Parathyroid adenoma (tissue), 2 donors: ENCODE results near the gene MYO9A.

Source experiments
- H2AFZ ChIP-seq: fragments of 300-600 bp; sonication (generic); one replicate; pipeline ENCODE4 v1.7.0; 2017; ENCODE audit warnings: antibody characterized with exemption, mild to moderate bottlenecking
- H3K27ac ChIP-seq: fragments of 300-600 bp; sonication (generic); one replicate; pipeline ENCODE4 v1.7.0; 2017
- H3K27me3 ChIP-seq: fragments of 300-600 bp; sonication (generic); one replicate; pipeline ENCODE4 v1.7.0; 2017; ENCODE audit warnings: low read length; ENCODE audit not compliant: control insufficient read depth, insufficient read depth
- H3K36me3 ChIP-seq: fragments of 300-600 bp; sonication (generic); one replicate; pipeline ENCODE4 v1.7.0; 2017; ENCODE audit warnings: low read length; ENCODE audit not compliant: control insufficient read depth, insufficient read depth
- H3K4me1 ChIP-seq: fragments of 300-600 bp; sonication (generic); one replicate; pipeline ENCODE4 v1.7.0; 2017; ENCODE audit warnings: control low read depth
- H3K4me2 ChIP-seq: fragments of 300-600 bp; sonication (generic); one replicate; pipeline ENCODE4 v1.7.0; 2017; ENCODE audit warnings: low read length
- H3K4me3 ChIP-seq: fragments of 300-600 bp; sonication (generic); one replicate; pipeline ENCODE4 v1.7.0; 2017; ENCODE audit warnings: low read depth, low read length
- H3K79me2 ChIP-seq: fragments of 300-600 bp; sonication (generic); one replicate; pipeline ENCODE4 v1.7.0; 2017; ENCODE audit warnings: control low read depth
- H3K9ac ChIP-seq: fragments of 300-600 bp; sonication (generic); one replicate; pipeline ENCODE4 v1.7.0; 2017; ENCODE audit warnings: mild to moderate bottlenecking
- H3K9me3 ChIP-seq: fragments of 300-600 bp; sonication (generic); one replicate; pipeline ENCODE4 v1.7.0; 2017; ENCODE audit warnings: low read length; ENCODE audit not compliant: control insufficient read depth
- CTCF ChIP-seq: fragments of 300-600 bp; sonication (generic); IDR thresholded peaks from one replicate; pipeline ENCODE4 v1.7.0; 2017; ENCODE audit warnings: antibody characterized with exemption, mild to moderate bottlenecking
- donor health status: primary hyperparathyroidism.

MYO9A gene

GRCh38 chr15:71931261-71931660, 186.7 kb downstream of the MYO9A start:
- H3K4me2 ChIP-seq: no peak overlapping the region
- H3K36me3 ChIP-seq: peaks cover 4% of the 10 kb centered on the region
- H3K27me3 ChIP-seq: no peaks in the 10 kb centered on the region
- TF ChIP-seq CTCF: no peak
- no peaks in the 10 kb centered on the region for H3K79me2 ChIP-seq
- no peak overlapping the region for H3K9ac ChIP-seq
- no peak overlapping the region for H3K4me3 ChIP-seq
- no peaks in the 10 kb centered on the region for H3K4me1 ChIP-seq
- H3K9me3 ChIP-seq: no peaks in the 10 kb centered on the region
- H2AFZ ChIP-seq: no peak overlapping the region
- H3K27ac ChIP-seq: no peak overlapping the region

GRCh38 chr15:71925145-71925544, 192.8 kb downstream of the MYO9A start:
- no peak overlapping the region for H3K4me3 ChIP-seq
- H3K36me3 ChIP-seq: no peaks in the 10 kb centered on the region
- no peaks in the 10 kb centered on the region for H3K27me3 ChIP-seq
- no peak overlapping the region for H3K27ac ChIP-seq
- no peak overlapping the region for H3K4me2 ChIP-seq
- no peaks in the 10 kb centered on the region for H3K79me2 ChIP-seq
- no peaks in the 10 kb centered on the region for H3K9me3 ChIP-seq
- TF ChIP-seq CTCF: no peak
- no peak overlapping the region for H3K9ac ChIP-seq
- H3K4me1 ChIP-seq: no peaks in the 10 kb centered on the region
- H2AFZ ChIP-seq: no peak overlapping the region

GRCh38 chr15:71921191-71921590, 196.8 kb downstream of the MYO9A start:
- Histone ChIP-seq H3K9me3 (no peaks in the 10 kb centered on the region), H3K4me3 (no peak overlapping the region), H3K9ac (no peak overlapping the region), H2AFZ (no peak overlapping the region), H3K27ac (no peak overlapping the region), H3K36me3 (no peaks in the 10 kb centered on the region), H3K4me1 (no peaks in the 10 kb centered on the region), H3K27me3 (no peaks in the 10 kb centered on the region), H3K4me2 (no peak overlapping the region), H3K79me2 (no peaks in the 10 kb centered on the region)
- TF ChIP-seq CTCF: no peak

GRCh38 chr15:71920573-71920972, 197.4 kb downstream of the MYO9A start:
- TF ChIP-seq CTCF: no peak
- no peak overlapping the region for H2AFZ ChIP-seq
- H3K4me2 ChIP-seq: no peak overlapping the region
- no peaks in the 10 kb centered on the region for H3K79me2 ChIP-seq
- no peaks in the 10 kb centered on the region for H3K9me3 ChIP-seq
- H3K4me1 ChIP-seq: no peaks in the 10 kb centered on the region
- no peak overlapping the region for H3K9ac ChIP-seq
- no peak overlapping the region for H3K27ac ChIP-seq
- H3K27me3 ChIP-seq: no peaks in the 10 kb centered on the region
- H3K4me3 ChIP-seq: no peak overlapping the region
- H3K36me3 ChIP-seq: no peaks in the 10 kb centered on the region

- no peak overlapping the region for H3K27ac ChIP-seq
- no peak for TF ChIP-seq CTCF
- H3K36me3 ChIP-seq: no peaks in the 10 kb centered on the region
- no peak overlapping the region for H2AFZ ChIP-seq
- no peaks in the 10 kb centered on the region for H3K4me1 ChIP-seq
- no peaks in the 10 kb centered on the region for H3K27me3 ChIP-seq
- no peak overlapping the region for H3K4me2 ChIP-seq
- no peak overlapping the region for H3K4me3 ChIP-seq
- no peak overlapping the region for H3K9ac ChIP-seq
- no peaks in the 10 kb centered on the region for H3K79me2 ChIP-seq
- H3K9me3 ChIP-seq: no peaks in the 10 kb centered on the region
These were observed 201.1 kb downstream of the MYO9A start for GRCh38 chr15:71916834-71917233.
